SK-N-SH treated with all-trans-retinoic acid at 6 μM for 48 hours (cell line): ENCODE measurements around the gene GNRH2.
A peak's percentile ranks its signal among the peaks of the same experiment; 100 is the strongest.

Source experiments
- ATAC-seq: fragments of 200-7000 bp; cut with Tn5 transposase; 3 replicates; pipeline ENCODE4 v1.9.1; 2020; ENCODE audit warnings: mild to moderate bottlenecking, moderate library complexity
- ARNTL ChIP-seq: fragments of 450-650 bp; formaldehyde crosslinking; IDR thresholded peaks from 2 replicates; pipeline ENCODE4 v1.5.0; 2020; ENCODE audit warnings: low read depth, mild to moderate bottlenecking, moderate library complexity, borderline replicate concordance
- BACH2 ChIP-seq: fragments of 250-450 bp; sonication (Bioruptor Pico); IDR thresholded peaks from 2 replicates; pipeline ENCODE4 v1.9.0; 2021; ENCODE audit warnings: mild to moderate bottlenecking, borderline replicate concordance
- CREB5 ChIP-seq: fragments of 250-450 bp; sonication (Bioruptor Pico); IDR thresholded peaks from 2 replicates; pipeline ENCODE4 v1.5.1; 2020; ENCODE audit warnings: low read depth, mild to moderate bottlenecking, moderate library complexity
- CSRNP3 ChIP-seq: fragments of 250-450 bp; sonication (Bioruptor Pico); IDR thresholded peaks from 2 replicates; pipeline ENCODE4 v1.5.1; 2021; ENCODE audit warnings: mild to moderate bottlenecking, moderate library complexity
- ESRRG ChIP-seq: fragments of 250-450 bp; sonication (Bioruptor Pico); IDR thresholded peaks from 2 replicates; pipeline ENCODE4 v1.6.1; 2021; ENCODE audit warnings: mild to moderate bottlenecking
- GLIS3 ChIP-seq: fragments of 250-450 bp; sonication (Bioruptor Pico); IDR thresholded peaks from 2 replicates; pipeline ENCODE4 v1.5.0; 2020; ENCODE audit warnings: mild to moderate bottlenecking, moderate library complexity
- ISL1 ChIP-seq: fragments of 250-450 bp; sonication (Bioruptor Pico); IDR thresholded peaks from 2 replicates; pipeline ENCODE4 v2.1.2; 2022; ENCODE audit warnings: mild to moderate bottlenecking, moderate library complexity
- OSR1 ChIP-seq: fragments of 250-450 bp; sonication (Bioruptor Pico); IDR thresholded peaks from 2 replicates; pipeline ENCODE4 v1.8.0; 2022; ENCODE audit warnings: moderate library complexity, mild to moderate bottlenecking, inconsistent platforms
- PATZ1 ChIP-seq: fragments of 250-450 bp; sonication (Bioruptor Pico); IDR thresholded peaks from 2 replicates; pipeline ENCODE4 v1.8.0; 2020; ENCODE audit warnings: mild to moderate bottlenecking, moderate library complexity, borderline replicate concordance
- POU6F1 ChIP-seq: fragments of 250-450 bp; sonication (Bioruptor Pico); IDR thresholded peaks from 2 replicates; pipeline ENCODE4 v1.8.0; 2021; ENCODE audit warnings: low read depth, mild to moderate bottlenecking, moderate library complexity, borderline replicate concordance
- PPARA ChIP-seq: fragments of 250-450 bp; sonication (Bioruptor Pico); IDR thresholded peaks from 2 replicates; pipeline ENCODE4 v1.5.0; 2020; ENCODE audit warnings: mild to moderate bottlenecking, borderline replicate concordance
- RARB ChIP-seq: fragments of 250-450 bp; sonication (Bioruptor Pico); IDR thresholded peaks from 2 replicates; pipeline ENCODE4 v1.8.0; 2021; ENCODE audit warnings: mild to moderate bottlenecking, moderate library complexity
- SNAI2 ChIP-seq: fragments of 250-450 bp; sonication (Bioruptor Pico); IDR thresholded peaks from 2 replicates; pipeline ENCODE4 v1.5.0; 2020; ENCODE audit warnings: mild to moderate bottlenecking, moderate library complexity
- TOX ChIP-seq: fragments of 250-450 bp; sonication (Bioruptor Pico); IDR thresholded peaks from 2 replicates; pipeline ENCODE4 v1.8.0; 2021; ENCODE audit warnings: mild to moderate bottlenecking, moderate library complexity, borderline replicate concordance
- TSHZ2 ChIP-seq: fragments of 250-450 bp; sonication (Bioruptor Pico); IDR thresholded peaks from 2 replicates; pipeline ENCODE4 v1.5.0; 2020; ENCODE audit warnings: mild to moderate bottlenecking, moderate library complexity
- ZC3H10 ChIP-seq: fragments of 250-450 bp; sonication (Bioruptor Pico); IDR thresholded peaks from 2 replicates; pipeline ENCODE4 v1.5.1; 2021; ENCODE audit warnings: mild to moderate bottlenecking, moderate library complexity
- ZFP3 ChIP-seq: fragments of 250-450 bp; sonication (Bioruptor Pico); IDR thresholded peaks from 2 replicates; pipeline ENCODE4 v1.5.0; 2020; ENCODE audit warnings: mild to moderate bottlenecking, moderate library complexity
- ZFP30 ChIP-seq: fragments of 450-650 bp; formaldehyde crosslinking; IDR thresholded peaks from 2 replicates; pipeline ENCODE4 v1.5.0; 2022; ENCODE audit warnings: mild to moderate bottlenecking, moderate library complexity
- ZNF565 ChIP-seq: fragments of 450-650 bp; formaldehyde crosslinking; conservative IDR thresholded peaks from 2 replicates; pipeline ENCODE4 v1.5.0; 2020; ENCODE audit warnings: low read depth, mild to moderate bottlenecking, moderate library complexity
- ZNF70 ChIP-seq: fragments of 450-650 bp; formaldehyde crosslinking; IDR thresholded peaks from 2 replicates; pipeline ENCODE4 v1.5.0; 2020; ENCODE audit warnings: mild to moderate bottlenecking, moderate library complexity
- ZNF8 ChIP-seq: fragments of 450-650 bp; formaldehyde crosslinking; IDR thresholded peaks from 2 replicates; pipeline ENCODE4 v1.5.0; 2020; ENCODE audit warnings: mild to moderate bottlenecking, moderate library complexity

Gene GNRH2

GRCh38 chr20:3080939-3081388, 37.5 kb downstream of the GNRH2 start (continued):
- no peak for TF ChIP-seq CSRNP3 (CRISPR knock-in tag)
- no peak for TF ChIP-seq SNAI2 (CRISPR knock-in tag)
- TF ChIP-seq PPARA, result no peak
- TF ChIP-seq BACH2 (CRISPR knock-in tag), result no peak

- TF ChIP-seq ZNF565 (CRISPR knock-in tag) (no peak), ARNTL (no peak), ZFP30 (no peak), ESRRG (CRISPR knock-in tag) (no peak), TOX (CRISPR knock-in tag) (no peak), RARB (no peak), ZNF8 (CRISPR knock-in tag) (no peak)
- ATAC-seq, result peak; percentile 6; the same call in 1 of the 3 replicates
These were observed 38.2 kb downstream of the GNRH2 start for GRCh38 chr20:3081641-3082040.

- no peak for TF ChIP-seq ZNF8 (CRISPR knock-in tag)
- no peak for TF ChIP-seq PPARA
- TF ChIP-seq ZFP30, result no peak
- no peak for TF ChIP-seq ZFP3 (CRISPR knock-in tag)
- TF ChIP-seq OSR1 (CRISPR knock-in tag), result no peak
- TF ChIP-seq ZNF565 (CRISPR knock-in tag), result no peak
- no peak for TF ChIP-seq CREB5 (CRISPR knock-in tag)
- no peak for TF ChIP-seq CSRNP3 (CRISPR knock-in tag)
- TF ChIP-seq TSHZ2 (CRISPR knock-in tag), result no peak
- no peak for TF ChIP-seq PATZ1 (CRISPR knock-in tag)
- TF ChIP-seq ZC3H10 (CRISPR knock-in tag), result no peak
- no peak for TF ChIP-seq POU6F1 (CRISPR knock-in tag)
- TF ChIP-seq GLIS3 (CRISPR knock-in tag), result no peak
- no peak for TF ChIP-seq ISL1
- TF ChIP-seq BACH2 (CRISPR knock-in tag), result no peak
- no peak for TF ChIP-seq ZNF70 (CRISPR knock-in tag)
- no peak for TF ChIP-seq RARB
- ATAC-seq, result peak; percentile 50
These were observed 39.0 kb downstream of the GNRH2 start for GRCh38 chr20:3082306-3082951.
